ENCODE measurements around the gene COG6.

COG6 gene

GRCh38 chr13:39655569-39656324 lies at the start of gene COG6:
COG6 (plus strand) TSS chr13:39655662; CDS start chr13:39655727, 65 bp downstream.
- peak; percentile 94 for DNase-seq

GRCh38 chr13:39605677-39606320 lies 49.7 kb upstream of the COG6 start:
- DNase-seq = no peak

- no peak for DNase-seq
These were observed 47.6 kb upstream of the COG6 start for GRCh38 chr13:39607876-39608275.

- DNase-seq = peak; percentile 57
These were observed 43.3 kb upstream of the COG6 start for GRCh38 chr13:39612023-39612637.

GRCh38 chr13:39616087-39616694 lies 39.3 kb upstream of the COG6 start:
- peak; percentile 14 for DNase-seq

GRCh38 chr13:39618561-39618960 lies 36.9 kb upstream of the COG6 start:
- no peak for DNase-seq

GRCh38 chr13:39623466-39623865 lies 32.0 kb upstream of the COG6 start:
- DNase-seq = no peak

GRCh38 chr13:39631307-39631706 lies 24.2 kb upstream of the COG6 start:
- no peak for DNase-seq

- DNase-seq = no peak
These were observed 22.5 kb upstream of the COG6 start for GRCh38 chr13:39632994-39633393.

- DNase-seq = no peak
These were observed 19.9 kb upstream of the COG6 start for GRCh38 chr13:39635564-39635963.

GRCh38 chr13:39637890-39638289 lies 17.6 kb upstream of the COG6 start:
- DNase-seq = no peak

GRCh38 chr13:39641645-39642044 lies 13.8 kb upstream of the COG6 start:
- DNase-seq = no peak

- DNase-seq = no peak
These were observed 9.3 kb upstream of the COG6 start for GRCh38 chr13:39646122-39646521.

- DNase-seq = no peak
These were observed 357 bp upstream of the COG6 start for GRCh38 chr13:39655041-39655568.

- no peak for DNase-seq
These were observed 839 bp downstream of the COG6 start for GRCh38 chr13:39656325-39656677.

- no peak for DNase-seq
These were observed 8.0 kb downstream of the COG6 start for GRCh38 chr13:39663508-39663907.

- DNase-seq = no peak
These were observed 8.5 kb downstream of the COG6 start for GRCh38 chr13:39663958-39664357.

- no peak for DNase-seq
These were observed 10.3 kb downstream of the COG6 start for GRCh38 chr13:39665763-39666162.

GRCh38 chr13:39670445-39670844 lies 15.0 kb downstream of the COG6 start:
- DNase-seq = no peak

GRCh38 chr13:39672378-39673132 lies 17.1 kb downstream of the COG6 start:
- DNase-seq = no peak

- no peak for DNase-seq
These were observed 20.4 kb downstream of the COG6 start for GRCh38 chr13:39675904-39676303.

- peak; percentile 4 for DNase-seq
These were observed 20.9 kb downstream of the COG6 start for GRCh38 chr13:39676315-39676876.
